Measurements from ENCODE around the gene LTBP2.
"Not testable (repeated sequence)": the region's sequence is repeated elsewhere in the genome, so short reads cannot be mapped to it uniquely, and the experiment has no call there.

LTBP2 gene

DNA sequence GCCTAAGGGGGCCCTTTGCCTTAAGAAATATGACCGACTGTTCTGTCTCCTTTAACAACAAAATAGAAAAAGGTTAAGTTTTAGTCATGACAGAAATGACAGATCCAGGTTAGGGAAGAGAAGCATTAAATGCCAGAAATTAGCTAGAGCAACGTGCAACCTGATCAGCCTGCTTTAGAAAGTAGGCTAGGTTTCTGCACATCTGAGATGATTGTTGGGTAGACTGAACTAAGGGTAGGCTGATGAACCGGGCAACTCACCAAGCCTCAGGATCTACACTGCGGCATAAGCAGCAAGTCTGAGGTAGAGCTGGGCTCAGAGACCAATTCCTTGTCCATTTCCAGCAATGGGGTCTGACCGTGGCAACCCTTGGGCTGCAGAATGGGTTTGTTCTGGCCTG, 148.3 kb downstream of the LTBP2 start:
- in situ Hi-C loops (cut with MboI; ENCODE audit: low sequenced_read_pairs) = no loop called here

GRCh38 chr14:74462993-74463392, 149.0 kb downstream of the LTBP2 start:
- in situ Hi-C loops (cut with MboI; ENCODE audit: low sequenced_read_pairs) = no loop called here

DNA sequence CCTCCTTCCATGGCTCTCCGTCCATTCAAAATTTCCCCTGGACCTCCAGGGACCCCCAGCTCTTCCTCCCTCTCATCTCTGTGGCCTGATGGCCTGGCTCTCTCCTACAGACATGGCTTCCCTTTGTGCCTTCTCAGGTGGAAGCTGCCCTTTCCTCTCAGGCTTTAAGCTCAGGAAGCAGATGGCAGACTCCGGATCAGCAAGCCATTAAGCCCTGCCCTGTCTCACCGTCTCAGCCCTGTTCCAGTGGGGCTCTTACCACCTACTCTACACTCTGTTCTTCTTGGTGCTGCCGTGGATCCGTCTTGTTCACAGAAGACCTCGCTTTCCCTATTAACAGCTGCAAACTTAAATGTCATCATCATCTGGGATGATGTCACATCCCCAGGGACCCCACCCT, 152.1 kb downstream of the LTBP2 start:
- in situ Hi-C loops (cut with MboI; ENCODE audit: low sequenced_read_pairs) = no loop called here

DNA sequence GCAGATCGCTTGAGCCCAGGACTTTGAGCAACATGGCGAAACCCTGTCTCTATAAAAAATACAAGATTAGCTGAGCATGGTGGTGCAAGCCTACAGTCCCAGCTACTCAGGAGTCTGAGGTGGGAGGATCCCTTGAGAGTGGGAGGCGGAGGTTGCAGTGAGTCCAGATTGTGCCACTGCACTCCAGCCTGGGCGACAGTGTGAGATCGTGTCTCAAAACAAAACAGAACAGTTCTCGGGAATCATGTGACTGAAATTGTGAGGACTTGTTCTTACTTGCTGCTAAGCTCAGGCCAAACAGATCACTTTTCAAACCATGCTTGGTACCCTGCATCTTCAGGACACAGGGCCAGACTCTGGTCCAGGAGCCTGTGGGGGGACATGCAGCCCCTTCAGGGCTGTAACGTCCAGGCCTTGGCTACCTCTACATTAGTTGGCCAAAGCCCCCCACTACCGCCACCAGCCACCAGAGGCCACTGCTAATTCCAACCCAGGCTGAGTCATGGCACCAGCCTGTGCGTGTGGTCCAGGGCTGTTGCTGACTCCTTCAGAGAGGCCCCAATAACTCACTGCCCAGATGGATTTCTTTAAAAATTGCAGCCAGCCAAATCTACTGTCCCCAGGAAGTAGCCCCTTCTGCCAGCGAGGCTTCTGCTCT, 152.6 kb downstream of the LTBP2 start:
- in situ Hi-C loops (cut with MboI; ENCODE audit: low sequenced_read_pairs) = no loop called here

- in situ Hi-C loops (cut with MboI; ENCODE audit: low sequenced_read_pairs) = no loop called here
Observed at GRCh38 chr14:74457565-74457895, 154.5 kb downstream of the LTBP2 start.

GRCh38 chr14:74456684-74457564, 155.1 kb downstream of the LTBP2 start:
- in situ Hi-C loops (cut with MboI; ENCODE audit: low sequenced_read_pairs) = no loop called here

GRCh38 chr14:74454397-74454796, 157.6 kb downstream of the LTBP2 start:
- in situ Hi-C loops (cut with MboI; ENCODE audit: low sequenced_read_pairs) = not testable (repeated sequence)

All from HL-60/S4 (cell line).